IMR-90 (cell line): ENCODE measurements around the gene SRGAP3. TPM values are rescaled to one million over a fixed set of nuclear protein-coding genes. Genes with fewer than 3 reads are reported as not detected.

Source experiments
- ATAC-seq: fragments of 200-7000 bp; cut with Tn5 transposase; 2 replicates; pipeline ENCODE4 v1.9.1; 2020; ENCODE audit warnings: low read depth, mild to moderate bottlenecking, moderate library complexity
- BruUV-seq: library from RNA; stranded (reverse); fragments of 400-500 nt; replicated peaks from 2 replicates; lab custom pipeline; 2021; lab: Mats Ljungman, UMichigan
- CTCF ChIA-PET: fragments of 300-600 bp; formaldehyde crosslinking; extraction: SDS; loops from one replicate; lab custom pipeline; 2021; ENCODE audit warnings: antibody characterized with exemption; lab: Yijun Ruan, JAX
- POLR2A ChIA-PET: fragments of 300-600 bp; sonication (Branson Sonifier 250); formaldehyde crosslinking; loops from one replicate; lab custom pipeline; 2022; ENCODE audit warnings: antibody characterized with exemption; ENCODE audit not compliant: unreplicated experiment; lab: Charles Lee
- DNase-seq: peaks from one replicate; pipeline ENCODE4 v3.0.0; 2013
- H2AFZ ChIP-seq: replicated peaks from 2 replicates; pipeline ENCODE3; 2013; ENCODE audit warnings: low read length, mild to moderate bottlenecking; ENCODE audit not compliant: poor library complexity
- H2AK5ac ChIP-seq: 2 replicates; pipeline ENCODE4 v1.6.1; 2013; ENCODE audit warnings: low read depth, low read length, inconsistent platforms
- H2AK9ac ChIP-seq: replicated peaks from 2 replicates; pipeline ENCODE3; 2013; ENCODE audit warnings: mild to moderate bottlenecking, low read depth, low read length, moderate library complexity; ENCODE audit not compliant: poor library complexity
- H2BK120ac ChIP-seq: 2 replicates; pipeline ENCODE4 v1.6.1; 2013; ENCODE audit warnings: low read depth, low read length, inconsistent platforms
- H2BK15ac ChIP-seq: 3 replicates; pipeline ENCODE4 v1.6.1; 2013; ENCODE audit warnings: low read depth, low read length, inconsistent platforms
- H2BK20ac ChIP-seq: 2 replicates; pipeline ENCODE4 v1.6.1; 2013; ENCODE audit warnings: low read depth, mild to moderate bottlenecking, inconsistent platforms, low read length, moderate library complexity
- H2BK5ac ChIP-seq: 2 replicates; pipeline ENCODE4 v1.6.1; 2013; ENCODE audit warnings: mild to moderate bottlenecking, low read depth, low read length, inconsistent platforms; ENCODE audit not compliant: poor library complexity, severe bottlenecking
- H3K14ac ChIP-seq: replicated peaks from 2 replicates; pipeline ENCODE4 v1.6.1; 2013; ENCODE audit warnings: low read depth, low read length, inconsistent platforms
- H3K18ac ChIP-seq: 2 replicates; pipeline ENCODE4 v1.6.1; 2013; ENCODE audit warnings: low read depth, low read length, control low read depth
- H3K23ac ChIP-seq: 2 replicates; pipeline ENCODE4 v1.6.1; 2013; ENCODE audit warnings: low read depth, low read length, inconsistent platforms
- H3K27ac ChIP-seq: 2 replicates; pipeline ENCODE4 v1.5.1; 2013; ENCODE audit warnings: mild to moderate bottlenecking, control low read depth, low read length; ENCODE audit not compliant: insufficient read depth
- H3K27me3 ChIP-seq: 2 replicates; pipeline ENCODE4 v1.6.1; 2013; ENCODE audit warnings: low read length; ENCODE audit not compliant: control insufficient read depth, insufficient read depth
- H3K36me3 ChIP-seq: 2 replicates; pipeline ENCODE4 v1.6.1; 2013; ENCODE audit warnings: low read length, mixed read lengths; ENCODE audit not compliant: control insufficient read depth, insufficient read depth
- H3K4ac ChIP-seq: 2 replicates; pipeline ENCODE4 v1.6.1; 2013; ENCODE audit warnings: low read depth, low read length, inconsistent platforms
- H3K4me1 ChIP-seq: 2 replicates; pipeline ENCODE4 v1.6.1; 2013; ENCODE audit warnings: low read length, mixed read lengths; ENCODE audit not compliant: control insufficient read depth, insufficient read depth
- H3K4me2 ChIP-seq: 2 replicates; pipeline ENCODE4 v1.6.1; 2013; ENCODE audit warnings: low read depth, mild to moderate bottlenecking, control low read depth, low read length, moderate library complexity
- H3K4me3 ChIP-seq: 2 replicates; pipeline ENCODE4 v1.5.1; 2013; ENCODE audit warnings: low read depth, mild to moderate bottlenecking, control low read depth, low read length, moderate library complexity; ENCODE audit not compliant: insufficient read depth
- H3K56ac ChIP-seq: 2 replicates; pipeline ENCODE4 v1.6.1; 2013; ENCODE audit warnings: low read length, inconsistent platforms; ENCODE audit not compliant: insufficient read depth; ENCODE audit errors: extremely low read depth
- H3K79me1 ChIP-seq, 2 experiments: 2 replicates each; pipeline ENCODE4 v1.6.1; 2013; ENCODE audit warnings: low read length in 2 of 2, inconsistent platforms in 1 of 2, low read depth in 1 of 2
- H3K9ac ChIP-seq: 2 replicates; pipeline ENCODE4 v1.6.1; 2013; ENCODE audit warnings: low read depth, low read length, control low read depth
- H3K9me1 ChIP-seq: 2 replicates; pipeline ENCODE4 v1.6.1; 2013; ENCODE audit warnings: low read length, inconsistent platforms; ENCODE audit not compliant: insufficient read depth
- H3K9me3 ChIP-seq: 2 replicates; pipeline ENCODE4 v1.6.1; 2013; ENCODE audit warnings: low read length; ENCODE audit not compliant: control insufficient read depth, insufficient read depth
- H4K20me1 ChIP-seq: 2 replicates; pipeline ENCODE4 v1.6.1; 2013; ENCODE audit warnings: low read length, inconsistent platforms; ENCODE audit not compliant: insufficient read depth
- H4K5ac ChIP-seq: 2 replicates; pipeline ENCODE4 v1.6.1; 2013; ENCODE audit warnings: mild to moderate bottlenecking, low read depth, low read length, control low read depth
- H4K8ac ChIP-seq, 2 experiments: 2 replicates each; pipeline ENCODE4 v1.6.1; 2013; ENCODE audit warnings: low read depth in 2 of 2, low read length in 2 of 2, control low read depth in 1 of 2, inconsistent platforms in 1 of 2
- H4K91ac ChIP-seq: 2 replicates; pipeline ENCODE4 v1.6.1; 2013; ENCODE audit warnings: low read depth, low read length, inconsistent platforms; ENCODE audit not compliant: insufficient read depth
- CEBPB ChIP-seq: IDR thresholded peaks from 2 replicates; pipeline ENCODE4 v1.6.1; 2012; ENCODE audit warnings: low read depth, low read length, improper control_type of control experiment
- CHD1 ChIP-seq: IDR thresholded peaks from 2 replicates; pipeline ENCODE4 v1.6.1; 2012; ENCODE audit warnings: low read depth, low read length, improper control_type of control experiment
- FOS ChIP-seq: fragments of 150-350 bp; IDR thresholded peaks from 2 replicates; pipeline ENCODE4 v1.6.1; 2016; ENCODE audit warnings: low read depth, low read length
- MAFK ChIP-seq: IDR thresholded peaks from 2 replicates; pipeline ENCODE4 v1.6.1; 2012; ENCODE audit warnings: low read depth, low read length, improper control_type of control experiment
- MAZ ChIP-seq: IDR thresholded peaks from 2 replicates; pipeline ENCODE4 v1.6.1; 2012; ENCODE audit warnings: low read depth, mild to moderate bottlenecking, low read length, improper control_type of control experiment, moderate library complexity, borderline replicate concordance
- POLR2A ChIP-seq: IDR thresholded peaks from 2 replicates; pipeline ENCODE4 v1.6.1; 2012; ENCODE audit warnings: mild to moderate bottlenecking, low read depth, low read length
- RAD21 ChIP-seq: IDR thresholded peaks from 2 replicates; pipeline ENCODE4 v1.6.1; 2012; ENCODE audit warnings: low read length, improper control_type of control experiment
- RCOR1 ChIP-seq: IDR thresholded peaks from 2 replicates; pipeline ENCODE4 v1.6.1; 2012; ENCODE audit warnings: mild to moderate bottlenecking, low read length, improper control_type of control experiment; ENCODE audit not compliant: insufficient replicate concordance
- SMC3 ChIP-seq: fragments of 150-350 bp; IDR thresholded peaks from 2 replicates; pipeline ENCODE4 v1.6.1; 2016; ENCODE audit warnings: low read depth, mild to moderate bottlenecking, antibody characterized with exemption, low read length, moderate library complexity
- WGBS, 2 experiments: methylation state at CpG; one replicate each; pipeline versions ENCODE4 v1.1.5 to v1.1.7; 2013; ENCODE audit warnings: missing lambda C conversion rate in 2 of 2; ENCODE audit not compliant: insufficient read length in 1 of 2; ENCODE audit errors: extremely low coverage in 2 of 2; 5-methylcytosine and 5-hydroxymethylcytosine counted together
- dilution Hi-C: fragments of 300-500 bp; cut with HindIII; formaldehyde crosslinking; loops from one replicate; pipeline ENCODE4 v1.14.3; 2018; ENCODE audit warnings: low sequenced_read_pairs; ENCODE audit not compliant: unreplicated experiment
- in situ Hi-C: fragments of 300-500 bp; cut with MboI; formaldehyde crosslinking; loops from 3 replicates; pipeline ENCODE4 v1.14.3; 2019; ENCODE audit warnings: low sequenced_read_pairs, inconsistent platforms, mixed read lengths
- intact Hi-C: fragments of 100-400 bp; cut with micrococcal nuclease; formaldehyde crosslinking; loops from 2 replicates; pipeline ENCODE4 v1.10.0; 2022
- polyA plus RNA-seq, 3 experiments: library from polyadenylated mRNA; depleted of rRNA; stranded (reverse); fragments of >200 nt; gene quantifications; 2 replicates each; pipeline ENCODE4 v1.2.3, GENCODE V29; 2012; ENCODE audit warnings: low replicate concordance in 1 of 3
- total RNA-seq: library from RNA; depleted of rRNA; stranded (reverse); fragments of >200 nt; gene quantifications from 2 replicates; pipeline ENCODE4 v1.2.3, GENCODE V29; 2012
- TF ChIP-seq, protein P1 (sequence below): fragments of 150-350 bp; IDR thresholded peaks from 2 replicates; pipeline ENCODE4 v1.6.1; 2016; ENCODE audit warnings: low read depth, mild to moderate bottlenecking, low read length, moderate library complexity, borderline replicate concordance
- TF ChIP-seq, protein P2 (sequence below): conservative IDR thresholded peaks from 2 replicates; pipeline ENCODE4 v1.5.1; 2012; ENCODE audit warnings: mild to moderate bottlenecking, low read depth, low read length, improper control_type of control experiment
- TF ChIP-seq, protein P3 (sequence below): fragments of 150-350 bp; IDR thresholded peaks from 2 replicates; pipeline ENCODE4 v1.6.1; 2017; ENCODE audit warnings: mild to moderate bottlenecking, antibody characterized with exemption, low read length, low read depth

SRGAP3 gene
- total and polyA plus RNA-seq, 2 of the 4 experiments (the other 2 are of a cell fraction) = 0.68 to 1.4 TPM

DNA sequence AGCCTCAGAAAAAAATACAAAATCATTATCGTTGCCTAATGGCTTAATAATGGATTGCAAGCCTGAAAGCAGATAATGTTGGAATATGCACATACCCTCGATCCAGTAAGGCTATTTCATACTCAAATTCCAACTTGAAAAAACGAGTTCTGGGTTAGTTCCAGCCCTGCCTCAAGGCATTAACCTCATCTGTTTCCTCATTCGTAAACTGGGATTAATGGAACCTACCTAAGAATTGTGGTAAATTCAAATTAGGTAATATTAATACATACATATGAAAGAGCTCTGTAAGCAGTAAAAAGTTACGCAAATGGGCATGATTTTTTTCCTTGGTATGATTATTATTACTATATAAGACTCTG lies 107.5 kb downstream of the SRGAP3 start:
- H2BK15ac ChIP-seq = no peak overlapping the region
- H4K91ac ChIP-seq = no peak overlapping the region
- H3K79me1 ChIP-seq = no peaks in the 10 kb centered on the region
- no peak overlapping the region for H2AK5ac ChIP-seq
- no peaks in the 10 kb centered on the region for H3K9me1 ChIP-seq
- no peak overlapping the region for H3K56ac ChIP-seq
- peaks cover 9% of the 10 kb centered on the region for H3K27me3 ChIP-seq
- H3K18ac ChIP-seq = no peak overlapping the region
- no peak for DNase-seq
- dilution Hi-C loops (no loop called here), intact Hi-C loops (no loop called here), in situ Hi-C loops (no loop called here)
- BruUV-seq = no TSS peak
- no peak overlapping the region for H2AK9ac ChIP-seq
- no peaks in the 10 kb centered on the region for H3K36me3 ChIP-seq
- no peak overlapping the region for H3K14ac ChIP-seq
- H4K5ac ChIP-seq = no peak overlapping the region
- no peak overlapping the region for H2BK20ac ChIP-seq
- no peak overlapping the region for H3K4me3 ChIP-seq
- ChIA-PET POLR2A (no interaction called here), CTCF (no interaction called here)
- no peak overlapping the region for H3K23ac ChIP-seq
- peaks cover 2% of the 10 kb centered on the region; the same call in 1 of the 2 replicates for H3K9me3 ChIP-seq
- no peaks in the 10 kb centered on the region for H3K4me1 ChIP-seq
- ATAC-seq = no peak
- no peak overlapping the region for H2BK120ac ChIP-seq
- WGBS, 2 experiments = no CpG with 5 or more reads among the region's 5 CpGs
- no peak overlapping the region for H3K4ac ChIP-seq
- no peak overlapping the region for H3K4me2 ChIP-seq
- no peak overlapping the region for H2AFZ ChIP-seq
- no peaks in the 10 kb centered on the region for H4K20me1 ChIP-seq
- no peak for TF ChIP-seq CHD1
- TF ChIP-seq, protein P1, sequence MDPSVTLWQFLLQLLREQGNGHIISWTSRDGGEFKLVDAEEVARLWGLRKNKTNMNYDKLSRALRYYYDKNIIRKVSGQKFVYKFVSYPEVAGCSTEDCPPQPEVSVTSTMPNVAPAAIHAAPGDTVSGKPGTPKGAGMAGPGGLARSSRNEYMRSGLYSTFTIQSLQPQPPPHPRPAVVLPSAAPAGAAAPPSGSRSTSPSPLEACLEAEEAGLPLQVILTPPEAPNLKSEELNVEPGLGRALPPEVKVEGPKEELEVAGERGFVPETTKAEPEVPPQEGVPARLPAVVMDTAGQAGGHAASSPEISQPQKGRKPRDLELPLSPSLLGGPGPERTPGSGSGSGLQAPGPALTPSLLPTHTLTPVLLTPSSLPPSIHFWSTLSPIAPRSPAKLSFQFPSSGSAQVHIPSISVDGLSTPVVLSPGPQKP = no peak
- TF ChIP-seq, protein P2, sequence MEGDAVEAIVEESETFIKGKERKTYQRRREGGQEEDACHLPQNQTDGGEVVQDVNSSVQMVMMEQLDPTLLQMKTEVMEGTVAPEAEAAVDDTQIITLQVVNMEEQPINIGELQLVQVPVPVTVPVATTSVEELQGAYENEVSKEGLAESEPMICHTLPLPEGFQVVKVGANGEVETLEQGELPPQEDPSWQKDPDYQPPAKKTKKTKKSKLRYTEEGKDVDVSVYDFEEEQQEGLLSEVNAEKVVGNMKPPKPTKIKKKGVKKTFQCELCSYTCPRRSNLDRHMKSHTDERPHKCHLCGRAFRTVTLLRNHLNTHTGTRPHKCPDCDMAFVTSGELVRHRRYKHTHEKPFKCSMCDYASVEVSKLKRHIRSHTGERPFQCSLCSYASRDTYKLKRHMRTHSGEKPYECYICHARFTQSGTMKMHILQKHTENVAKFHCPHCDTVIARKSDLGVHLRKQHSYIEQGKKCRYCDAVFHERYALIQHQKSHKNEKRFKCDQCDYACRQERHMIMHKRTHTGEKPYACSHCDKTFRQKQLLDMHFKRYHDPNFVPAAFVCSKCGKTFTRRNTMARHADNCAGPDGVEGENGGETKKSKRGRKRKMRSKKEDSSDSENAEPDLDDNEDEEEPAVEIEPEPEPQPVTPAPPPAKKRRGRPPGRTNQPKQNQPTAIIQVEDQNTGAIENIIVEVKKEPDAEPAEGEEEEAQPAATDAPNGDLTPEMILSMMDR = no peak
- TF ChIP-seq, protein P3, sequence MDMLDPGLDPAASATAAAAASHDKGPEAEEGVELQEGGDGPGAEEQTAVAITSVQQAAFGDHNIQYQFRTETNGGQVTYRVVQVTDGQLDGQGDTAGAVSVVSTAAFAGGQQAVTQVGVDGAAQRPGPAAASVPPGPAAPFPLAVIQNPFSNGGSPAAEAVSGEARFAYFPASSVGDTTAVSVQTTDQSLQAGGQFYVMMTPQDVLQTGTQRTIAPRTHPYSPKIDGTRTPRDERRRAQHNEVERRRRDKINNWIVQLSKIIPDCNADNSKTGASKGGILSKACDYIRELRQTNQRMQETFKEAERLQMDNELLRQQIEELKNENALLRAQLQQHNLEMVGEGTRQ = no peak
- TF ChIP-seq SMC3 = no peak
- no peak for TF ChIP-seq MAZ
- TF ChIP-seq RCOR1 = no peak
- TF ChIP-seq CEBPB = no peak
- no peak for TF ChIP-seq POLR2A
- TF ChIP-seq MAFK = no peak
- TF ChIP-seq FOS = no peak
- no peak for TF ChIP-seq RAD21
- H3K9ac ChIP-seq = no peak overlapping the region
- no peak overlapping the region for H4K8ac ChIP-seq
- no peak overlapping the region for H2BK5ac ChIP-seq
- no peak overlapping the region for H3K27ac ChIP-seq
